ENCODE results near the gene THAP4.

- TF ChIP-seq HCFC1 (IDR thresholded peaks at IDR 0.05; ENCODE audit: low read depth, low read length), result no peak
- TF ChIP-seq ZNF556 (CRISPR knock-in tag; IDR thresholded peaks at IDR 0.05; ENCODE audit: borderline replicate concordance), result no peak
- TF ChIP-seq ZNF83 (CRISPR knock-in tag; IDR thresholded peaks at IDR 0.05; ENCODE audit: borderline replicate concordance), result no peak
- no peak for TF ChIP-seq GABPA (IDR thresholded peaks at IDR 0.05; ENCODE audit: low read depth, low read length)
- no peak for TF ChIP-seq GABPA (CRISPR knock-in tag; IDR thresholded peaks at IDR 0.05; ENCODE audit: low read depth)
- no peak for TF ChIP-seq TRIM24 (CRISPR knock-in tag; IDR thresholded peaks at IDR 0.05)
These were observed 3.3 kb upstream of the THAP4 start for GRCh38 chr2:241640165-241640795.
